DMS153 treated with DMSO at 0.1 percent for 48 hours (cell line): Measurements from ENCODE around the gene NOTCH4.
A peak's percentile ranks its signal among the peaks of the same experiment; 100 is the strongest.
"Not testable (repeated sequence)": the region's sequence is repeated elsewhere in the genome, so short reads cannot be mapped to it uniquely, and the experiment has no call there.

Experiments
- DNase-seq: peaks from one replicate; lab custom pipeline; 2025; ENCODE audit not compliant: unreplicated experiment; lab: John Stamatoyannopoulos, UW

Gene NOTCH4

GRCh38 chr6:32223258-32224235 is at the start of gene NOTCH4:
Gene NOTCH4, minus strand, starts transcription at chr6:32224067. Its CDS starts 139 bp downstream, at chr6:32223928.
- DNase-seq, result no peak

- DNase-seq, result no peak
Measured at GRCh38 chr6:32271429-32271828, 47.6 kb upstream of the NOTCH4 start.

- not testable (repeated sequence) for DNase-seq
Measured at GRCh38 chr6:32268459-32268858, 44.6 kb upstream of the NOTCH4 start.

- no peak for DNase-seq
Measured at GRCh38 chr6:32267035-32267434, 43.2 kb upstream of the NOTCH4 start.

- not testable (repeated sequence) for DNase-seq
Measured at GRCh38 chr6:32257262-32257661, 33.4 kb upstream of the NOTCH4 start.

GRCh38 chr6:32255199-32256153 is 31.6 kb upstream of the NOTCH4 start:
- no peak for DNase-seq

GRCh38 chr6:32254761-32255198 is 30.9 kb upstream of the NOTCH4 start:
- no peak for DNase-seq

- no peak for DNase-seq
Measured at GRCh38 chr6:32252331-32253009, 28.6 kb upstream of the NOTCH4 start.

- DNase-seq, result no peak
Measured at GRCh38 chr6:32249262-32249661, 25.4 kb upstream of the NOTCH4 start.

- no peak for DNase-seq
Measured at GRCh38 chr6:32247401-32247800, 23.5 kb upstream of the NOTCH4 start.

- DNase-seq, result peak; percentile 33
Measured at GRCh38 chr6:32244946-32245398, 21.1 kb upstream of the NOTCH4 start.

GRCh38 chr6:32244270-32244669 is 20.4 kb upstream of the NOTCH4 start:
- no peak for DNase-seq

GRCh38 chr6:32242318-32242813 is 18.5 kb upstream of the NOTCH4 start:
- not testable (repeated sequence) for DNase-seq

GRCh38 chr6:32240686-32241085 is 16.8 kb upstream of the NOTCH4 start:
- no peak for DNase-seq

- DNase-seq, result no peak
Measured at GRCh38 chr6:32239462-32239861, 15.6 kb upstream of the NOTCH4 start.

- no peak for DNase-seq
Measured at GRCh38 chr6:32234934-32235333, 11.1 kb upstream of the NOTCH4 start.

GRCh38 chr6:32226434-32226833 is 2.6 kb upstream of the NOTCH4 start:
- no peak for DNase-seq

GRCh38 chr6:32224696-32225095 is 829 bp upstream of the NOTCH4 start:
- DNase-seq, result no peak

GRCh38 chr6:32222333-32223230 is 1.3 kb downstream of the NOTCH4 start:
- no peak for DNase-seq

GRCh38 chr6:32220021-32220420 is 3.8 kb downstream of the NOTCH4 start:
- DNase-seq, result no peak
